Astrocyte of the hippocampus (primary cell): ENCODE results near the gene FSD1L.

Source experiments
- DNase-seq: peaks from one replicate; pipeline ENCODE4 v3.0.0; 2011; ENCODE audit warnings: low read depth, low spot score

Gene FSD1L

GRCh38 chr9:105447814-105448812, at the start of gene FSD1L:
TSS of gene FSD1L (plus strand) at chr9:105448034. CDS start at chr9:105448221, 187 bp downstream.
- peak; percentile 97 for DNase-seq

- no peak for DNase-seq
These were observed 48.7 kb upstream of the FSD1L start for GRCh38 chr9:105399117-105399516.

GRCh38 chr9:105401651-105402050, 46.2 kb upstream of the FSD1L start:
- DNase-seq = peak; percentile 43

- no peak for DNase-seq
These were observed 44.1 kb upstream of the FSD1L start for GRCh38 chr9:105403552-105404248.

- DNase-seq = peak; percentile 68
These were observed 42.2 kb upstream of the FSD1L start for GRCh38 chr9:105405514-105406131.

GRCh38 chr9:105406369-105406768, 41.5 kb upstream of the FSD1L start:
- DNase-seq = no peak

- DNase-seq = peak; percentile 28
These were observed 34.3 kb upstream of the FSD1L start for GRCh38 chr9:105413525-105413924.

- peak; percentile 74 for DNase-seq
These were observed 32.7 kb upstream of the FSD1L start for GRCh38 chr9:105414947-105415661.

- DNase-seq = no peak
These were observed 32.2 kb upstream of the FSD1L start for GRCh38 chr9:105415662-105415980.

GRCh38 chr9:105416840-105417239, 31.0 kb upstream of the FSD1L start:
- DNase-seq = no peak

GRCh38 chr9:105418588-105419500, 29.0 kb upstream of the FSD1L start:
- no peak for DNase-seq

GRCh38 chr9:105419816-105420597, 27.8 kb upstream of the FSD1L start:
- no peak for DNase-seq

GRCh38 chr9:105421154-105421553, 26.7 kb upstream of the FSD1L start:
- DNase-seq = no peak

- DNase-seq = no peak
These were observed 26.0 kb upstream of the FSD1L start for GRCh38 chr9:105421864-105422263.

GRCh38 chr9:105425816-105426433, 21.9 kb upstream of the FSD1L start:
- peak; percentile 25 for DNase-seq

GRCh38 chr9:105426657-105427056, 21.2 kb upstream of the FSD1L start:
- no peak for DNase-seq

GRCh38 chr9:105431424-105432246, 16.2 kb upstream of the FSD1L start:
- no peak for DNase-seq

- DNase-seq = no peak
These were observed 15.5 kb upstream of the FSD1L start for GRCh38 chr9:105432247-105432842.
